Measurements from ENCODE around the gene TRIM31.

GRCh38 chr6:30116724-30117123 is 3.8 kb upstream of the TRIM31 start:
- no peak for TF ChIP-seq EZH2 (IDR thresholded peaks at IDR 0.05)
- no peak for TF ChIP-seq POLR2AphosphoS5 (IDR thresholded peaks at IDR 0.05; ENCODE audit: borderline replicate concordance, low read depth, low read length)
